Measurements from ENCODE around the gene RITA1. TPM values are rescaled to one million over a fixed set of nuclear protein-coding genes. Genes with fewer than 3 reads are reported as not detected.

The RITA1 gene
- total and polyA plus RNA-seq, 9 donors: 6.8 to 19.4 (median 15.4) TPM

GRCh38 chr12:113152196-113152834 is 33.2 kb upstream of the RITA1 start:
- no peaks in the 10 kb centered on the region for H3K9me3 ChIP-seq
- H3K27me3 ChIP-seq: no peaks in the 10 kb centered on the region
- no peak overlapping the region for H3K4me3 ChIP-seq
- peaks cover 2% of the 10 kb centered on the region for H3K4me1 ChIP-seq (ENCODE audit: insufficient read depth)
- H3K36me3 ChIP-seq: no peaks in the 10 kb centered on the region
- TF ChIP-seq CTCF (IDR thresholded peaks at IDR 0.05): no peak
- no peak for DNase-seq
- no peak overlapping the region for H3K27ac ChIP-seq
- WGBS, 3 donors: 18 to 23% (median 20%) methylated on average over 9 of the region's 9 CpGs
- intact Hi-C loops (cut with DNase I): no loop called here

- Histone ChIP-seq H3K36me3 (no peaks in the 10 kb centered on the region), H3K4me1 (ENCODE audit: insufficient read depth) (peaks cover 2% of the 10 kb centered on the region), H3K4me3 (peak overlapping the region; percentile 29), H3K9me3 (no peaks in the 10 kb centered on the region), H3K27ac (no peak overlapping the region), H3K27me3 (no peaks in the 10 kb centered on the region)
- 5 to 8% (median 7%) methylated on average over 61 to 70 of the region's 70 CpGs for WGBS, 3 donors
- intact Hi-C loops (cut with DNase I): no loop called here
- DNase-seq: peak in 3 of 5 donors; percentile 22 to 65 (median 53)
- TF ChIP-seq EP300 (IDR thresholded peaks at IDR 0.05) (no peak), POLR2A (IDR thresholded peaks at IDR 0.05) (no peak), CTCF (IDR thresholded peaks at IDR 0.05) (no peak)
Measured at GRCh38 chr12:113152835-113153814, 32.4 kb upstream of the RITA1 start.

GRCh38 chr12:113154351-113154973 is 31.1 kb upstream of the RITA1 start:
- intact Hi-C loops (cut with DNase I): no loop called here
- H3K27ac ChIP-seq: no peak overlapping the region
- WGBS, 3 donors: 2 to 4% (median 3%) methylated on average over 46 to 51 of the region's 51 CpGs
- H3K36me3 ChIP-seq: no peaks in the 10 kb centered on the region
- peaks cover 2% of the 10 kb centered on the region for H3K4me1 ChIP-seq (ENCODE audit: insufficient read depth)
- no peaks in the 10 kb centered on the region for H3K27me3 ChIP-seq
- DNase-seq: peak in 1 of 5 donors; percentile 46
- TF ChIP-seq CTCF (IDR thresholded peaks at IDR 0.05) (no peak), EP300 (IDR thresholded peaks at IDR 0.05) (no peak), POLR2A (IDR thresholded peaks at IDR 0.05) (no peak)
- H3K4me3 ChIP-seq: no peak overlapping the region
- no peaks in the 10 kb centered on the region for H3K9me3 ChIP-seq

- no peaks in the 10 kb centered on the region for H3K9me3 ChIP-seq
- no peak overlapping the region for H3K27ac ChIP-seq
- no peaks in the 10 kb centered on the region for H3K36me3 ChIP-seq
- intact Hi-C loops (cut with DNase I): no loop called here
- no peaks in the 10 kb centered on the region for H3K27me3 ChIP-seq
- peaks cover 2% of the 10 kb centered on the region for H3K4me1 ChIP-seq (ENCODE audit: insufficient read depth)
- no peak for DNase-seq
- no peak for TF ChIP-seq POLR2A (IDR thresholded peaks at IDR 0.05)
- TF ChIP-seq CTCF (IDR thresholded peaks at IDR 0.05): no peak
- TF ChIP-seq EP300 (IDR thresholded peaks at IDR 0.05): no peak
- H3K4me3 ChIP-seq: no peak overlapping the region
- WGBS, 3 donors: 55 to 63% (median 60%) methylated on average over 12 of the region's 12 CpGs
Measured at GRCh38 chr12:113155060-113155459, 30.5 kb upstream of the RITA1 start.

Data from ovary (tissue), 9 donors.